ENCODE data around the gene AS3MT. TPM values are rescaled to one million over a fixed set of nuclear protein-coding genes. Genes with fewer than 3 reads are reported as not detected.
"Not testable (repeated sequence)": the region's sequence is repeated elsewhere in the genome, so short reads cannot be mapped to it uniquely, and the experiment has no call there.

The AS3MT gene
- polyA plus RNA-seq, 4 donors, result 18.8 to 27.2 (median 22.0) TPM

- DNase-seq (ENCODE audit: low read depth in 4 of 4, low spot score in 3 of 4), result not testable (repeated sequence)
These were observed 13.4 kb upstream of the AS3MT start for GRCh38 chr10:102855731-102856436.

GRCh38 chr10:102856758-102857424, 12.4 kb upstream of the AS3MT start:
- no peak for DNase-seq (ENCODE audit: low read depth in 4 of 4, low spot score in 3 of 4)

- no peak for DNase-seq (ENCODE audit: low read depth in 4 of 4, low spot score in 3 of 4)
These were observed 9.4 kb upstream of the AS3MT start for GRCh38 chr10:102859911-102860310.

GRCh38 chr10:102863660-102864059, 5.6 kb upstream of the AS3MT start:
- no peak for DNase-seq (ENCODE audit: low read depth in 4 of 4, low spot score in 3 of 4)

GRCh38 chr10:102865620-102866019, 3.6 kb upstream of the AS3MT start:
- no peak for DNase-seq (ENCODE audit: low read depth in 4 of 4, low spot score in 3 of 4)

- DNase-seq (ENCODE audit: low read depth in 4 of 4, low spot score in 3 of 4), result no peak
These were observed 386 bp upstream of the AS3MT start for GRCh38 chr10:102868911-102869257.

GRCh38 chr10:102870221-102870620, 951 bp downstream of the AS3MT start:
- DNase-seq (ENCODE audit: low read depth in 4 of 4, low spot score in 3 of 4), result no peak

GRCh38 chr10:102872163-102872562, 2.9 kb downstream of the AS3MT start:
- no peak for DNase-seq (ENCODE audit: low read depth in 4 of 4, low spot score in 3 of 4)

- DNase-seq (ENCODE audit: low read depth in 4 of 4, low spot score in 3 of 4), result no peak
These were observed 7.5 kb downstream of the AS3MT start for GRCh38 chr10:102876747-102877153.

GRCh38 chr10:102878629-102879028, 9.4 kb downstream of the AS3MT start:
- DNase-seq (ENCODE audit: low read depth in 4 of 4, low spot score in 3 of 4), result no peak

- DNase-seq (ENCODE audit: low read depth in 4 of 4, low spot score in 3 of 4), result no peak
These were observed 11.0 kb downstream of the AS3MT start for GRCh38 chr10:102880256-102880655.

GRCh38 chr10:102888048-102888447, 18.8 kb downstream of the AS3MT start:
- DNase-seq (ENCODE audit: low read depth in 4 of 4, low spot score in 3 of 4), result no peak

- DNase-seq (ENCODE audit: low read depth in 4 of 4, low spot score in 3 of 4), result no peak
These were observed 25.4 kb downstream of the AS3MT start for GRCh38 chr10:102894466-102895213.

GRCh38 chr10:102900006-102900405, 30.7 kb downstream of the AS3MT start:
- no peak for DNase-seq (ENCODE audit: low read depth in 4 of 4, low spot score in 3 of 4)

GRCh38 chr10:102904346-102904745, 35.1 kb downstream of the AS3MT start:
- no peak for DNase-seq (ENCODE audit: low read depth in 4 of 4, low spot score in 3 of 4)

GRCh38 chr10:102906507-102906906, 37.2 kb downstream of the AS3MT start:
- DNase-seq (ENCODE audit: low read depth in 4 of 4, low spot score in 3 of 4), result no peak

GRCh38 chr10:102914781-102915180, 45.5 kb downstream of the AS3MT start:
- DNase-seq (ENCODE audit: low read depth in 4 of 4, low spot score in 3 of 4), result no peak

GRCh38 chr10:102916173-102916572, 46.9 kb downstream of the AS3MT start:
- DNase-seq (ENCODE audit: low read depth in 4 of 4, low spot score in 3 of 4), result no peak

GRCh38 chr10:102917314-102917961, 48.2 kb downstream of the AS3MT start:
- peak in 2 of 4 donors; percentile 51 to 56 for DNase-seq (ENCODE audit: low read depth in 4 of 4, low spot score in 3 of 4)

- peak; percentile 98 to 99 (median 99) for DNase-seq (ENCODE audit: low read depth in 4 of 4, low spot score in 3 of 4)
These were observed 48.9 kb downstream of the AS3MT start, which contains the start of gene CNNM2 for GRCh38 chr10:102917962-102918816. Gene CNNM2 (plus strand): TSS chr10:102918294. CDS start chr10:102918481, 187 bp downstream.

All from left renal pelvis (tissue), 4 donors.